HEK293 (cell line): ENCODE results near the gene NKPD1.

ENCODE experiments used
- CTCF ChIA-PET: fragments of 350-600 bp; formaldehyde crosslinking; extraction: SDS; loops from one replicate; lab custom pipeline; 2021; ENCODE audit warnings: antibody characterized with exemption; lab: Yijun Ruan, JAX
- POLR2A ChIA-PET: fragments of 300-600 bp; formaldehyde crosslinking; extraction: SDS; loops from one replicate; lab custom pipeline; 2020; ENCODE audit warnings: antibody characterized with exemption, inconsistent platforms; lab: Yijun Ruan, JAX
- H3K27ac ChIP-seq: fragments of 200-500 bp; sonication (Bioruptor generic); 2 replicates; pipeline ENCODE4 v1.5.1; 2014; ENCODE audit warnings: low read depth, low read length, control low read depth, inconsistent platforms; ENCODE audit errors: extremely low read depth
- H3K36me3 ChIP-seq, 2 experiments: fragments of 200-500 bp in 1 of 2; sonication (Bioruptor generic) in 1 of 2; 1 replicate in 1 of 2; 2 replicates in 1 of 2; pipeline ENCODE4 v1.5.1; 2014 to 2017; ENCODE audit warnings: inconsistent platforms in 2 of 2, low read length in 2 of 2; ENCODE audit not compliant: control insufficient read depth in 2 of 2, insufficient read depth in 1 of 2
- H3K4me1 ChIP-seq: fragments of 200-500 bp; sonication (Bioruptor generic); 2 replicates; pipeline ENCODE4 v1.5.1; 2014; ENCODE audit warnings: mild to moderate bottlenecking, low read length, inconsistent platforms; ENCODE audit not compliant: control insufficient read depth, insufficient read depth
- H3K4me3 ChIP-seq: 2 replicates; pipeline ENCODE4 v1.5.1; 2011; ENCODE audit warnings: low read depth, mild to moderate bottlenecking, control low read depth, low read length, moderate library complexity
- H3K9me3 ChIP-seq: fragments of 200-500 bp; sonication (Bioruptor generic); 2 replicates; pipeline ENCODE4 v1.5.1; 2014; ENCODE audit warnings: low read depth, low read length, inconsistent platforms; ENCODE audit not compliant: control insufficient read depth, insufficient read depth
- BCL11A ChIP-seq: fragments of 450-650 bp; formaldehyde crosslinking; IDR thresholded peaks from 2 replicates; pipeline ENCODE4 v1.5.1; 2016; ENCODE audit warnings: low read depth, missing biosample characterization, missing genetic modification characterization
- MEIS1 ChIP-seq: sonication (generic); formaldehyde crosslinking; IDR thresholded peaks from 2 replicates; pipeline ENCODE4 v1.8.1; 2022; ENCODE audit warnings: missing genetic modification reagents, mild to moderate bottlenecking, borderline replicate concordance
- TRIM28 ChIP-seq: IDR thresholded peaks from 2 replicates; pipeline ENCODE4 v1.6.1; 2011; ENCODE audit warnings: low read length, control low read depth, borderline replicate concordance
- ZBTB10 ChIP-seq: fragments of 450-650 bp; formaldehyde crosslinking; IDR thresholded peaks from 2 replicates; pipeline ENCODE4 v1.5.1; 2016; ENCODE audit warnings: missing biosample characterization, missing genetic modification characterization
- ZNF155 ChIP-seq: fragments of 450-650 bp; formaldehyde crosslinking; IDR thresholded peaks from 2 replicates; pipeline ENCODE4 v1.5.1; 2016; ENCODE audit warnings: missing biosample characterization, missing genetic modification characterization
- ZNF184 ChIP-seq: fragments of 450-650 bp; IDR thresholded peaks from 2 replicates; pipeline ENCODE4 v1.5.1; 2018; ENCODE audit warnings: missing biosample characterization, mild to moderate bottlenecking, missing genetic modification characterization
- ZNF239 ChIP-seq: fragments of 450-650 bp; formaldehyde crosslinking; IDR thresholded peaks from 2 replicates; pipeline ENCODE4 v1.5.1; 2016; ENCODE audit warnings: missing biosample characterization, missing genetic modification characterization
- ZNF354C ChIP-seq: fragments of 450-650 bp; formaldehyde crosslinking; IDR thresholded peaks from 2 replicates; pipeline ENCODE4 v1.5.1; 2016; ENCODE audit warnings: missing biosample characterization, missing genetic modification characterization, low read depth, borderline replicate concordance
- ZNF366 ChIP-seq: fragments of 450-650 bp; formaldehyde crosslinking; conservative IDR thresholded peaks from 2 replicates; pipeline ENCODE4 v1.5.1; 2016; ENCODE audit warnings: missing biosample characterization, missing genetic modification characterization
- ZNF398 ChIP-seq: fragments of 450-650 bp; formaldehyde crosslinking; IDR thresholded peaks from 2 replicates; pipeline ENCODE4 v1.5.1; 2017; ENCODE audit warnings: missing biosample characterization, missing genetic modification characterization
- ZNF488 ChIP-seq: fragments of 450-650 bp; formaldehyde crosslinking; IDR thresholded peaks from 2 replicates; pipeline ENCODE4 v1.5.1; 2016; ENCODE audit warnings: missing biosample characterization, missing genetic modification characterization
- ZNF514 ChIP-seq: fragments of 450-650 bp; formaldehyde crosslinking; IDR thresholded peaks from 2 replicates; pipeline ENCODE4 v1.5.1; 2016; ENCODE audit warnings: missing biosample characterization, missing genetic modification characterization
- ZNF558 ChIP-seq: fragments of 450-650 bp; formaldehyde crosslinking; IDR thresholded peaks from 2 replicates; pipeline ENCODE4 v1.5.1; 2016; ENCODE audit warnings: missing biosample characterization, missing genetic modification characterization
- ZNF777 ChIP-seq: fragments of 450-650 bp; formaldehyde crosslinking; IDR thresholded peaks from 2 replicates; pipeline ENCODE4 v1.5.1; 2017; ENCODE audit warnings: missing biosample characterization, missing genetic modification characterization, borderline replicate concordance
- ZNF791 ChIP-seq: fragments of 450-650 bp; formaldehyde crosslinking; IDR thresholded peaks from 2 replicates; pipeline ENCODE4 v1.5.1; 2016; ENCODE audit warnings: missing biosample characterization, missing genetic modification characterization
- ZSCAN18 ChIP-seq: fragments of 450-650 bp; formaldehyde crosslinking; IDR thresholded peaks from 2 replicates; pipeline ENCODE4 v1.5.1; 2016; ENCODE audit warnings: missing biosample characterization, missing genetic modification characterization
- TF ChIP-seq, protein P1 (sequence below): fragments of 450-650 bp; formaldehyde crosslinking; IDR thresholded peaks from 2 replicates; pipeline ENCODE4 v1.5.1; 2016; ENCODE audit warnings: missing biosample characterization, missing genetic modification characterization

The NKPD1 gene, protein sequence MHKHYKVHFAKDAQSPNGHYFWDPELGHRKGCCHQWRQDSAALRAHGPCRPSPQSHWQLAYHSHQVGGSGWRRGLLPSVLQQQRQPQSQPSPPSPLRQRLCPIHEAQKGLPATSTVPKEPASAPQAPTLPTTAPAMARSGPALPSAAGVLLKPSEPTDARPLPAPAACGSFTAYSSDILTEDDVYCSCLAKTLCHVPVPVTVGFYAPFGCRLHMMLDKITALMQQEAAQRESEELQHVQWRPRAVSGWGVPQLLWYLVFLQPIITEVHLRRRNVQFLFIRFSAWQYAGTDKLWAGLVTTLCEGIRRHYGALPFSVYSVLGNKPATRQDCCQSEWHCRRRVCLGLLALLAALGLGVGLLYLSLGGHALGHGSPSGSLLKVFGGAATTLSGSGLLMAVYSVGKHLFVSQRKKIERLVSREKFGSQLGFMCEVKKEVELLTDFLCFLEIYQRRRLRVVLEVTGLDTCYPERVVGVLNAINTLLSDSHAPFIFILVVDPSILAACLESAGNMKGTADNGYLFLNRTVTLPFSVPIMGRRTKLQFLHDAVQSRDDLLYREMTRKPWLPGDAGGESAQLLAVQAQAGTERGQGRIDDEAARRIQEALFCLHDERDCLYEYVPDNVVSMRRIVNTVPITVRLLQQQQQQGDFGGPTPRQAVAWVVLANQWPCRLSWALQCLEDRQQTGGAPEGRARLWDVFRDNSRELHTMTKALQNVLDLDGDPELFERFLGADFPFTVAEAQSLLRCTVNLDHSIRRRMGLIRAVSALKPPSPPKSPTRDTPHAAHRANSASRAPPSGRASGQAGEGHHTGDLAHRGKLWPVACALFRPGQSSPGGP

GRCh38 chr19:45160870-45161737, at the start of gene NKPD1:
Gene NKPD1, minus strand, starts transcription at chr19:45160982. Its CDS starts 832 bp downstream, at chr19:45160150.
- TF ChIP-seq ZNF514 (tag by site-specific recombination) (no peak), ZNF155 (no peak), ZNF777 (tag by site-specific recombination) (no peak), ZNF354C (tag by site-specific recombination) (no peak), ZNF239 (no peak), ZSCAN18 (tag by site-specific recombination) (no peak), TRIM28 (no peak), MEIS1 (CRISPR knock-in tag) (no peak), BCL11A (no peak), ZNF184 (tag by site-specific recombination) (no peak), ZNF366 (tag by site-specific recombination) (no peak), ZNF398 (no peak), ZNF488 (tag by site-specific recombination) (no peak), ZNF791 (no peak), ZNF558 (no peak), ZBTB10 (tag by site-specific recombination) (no peak)
- TF ChIP-seq, protein P1, sequence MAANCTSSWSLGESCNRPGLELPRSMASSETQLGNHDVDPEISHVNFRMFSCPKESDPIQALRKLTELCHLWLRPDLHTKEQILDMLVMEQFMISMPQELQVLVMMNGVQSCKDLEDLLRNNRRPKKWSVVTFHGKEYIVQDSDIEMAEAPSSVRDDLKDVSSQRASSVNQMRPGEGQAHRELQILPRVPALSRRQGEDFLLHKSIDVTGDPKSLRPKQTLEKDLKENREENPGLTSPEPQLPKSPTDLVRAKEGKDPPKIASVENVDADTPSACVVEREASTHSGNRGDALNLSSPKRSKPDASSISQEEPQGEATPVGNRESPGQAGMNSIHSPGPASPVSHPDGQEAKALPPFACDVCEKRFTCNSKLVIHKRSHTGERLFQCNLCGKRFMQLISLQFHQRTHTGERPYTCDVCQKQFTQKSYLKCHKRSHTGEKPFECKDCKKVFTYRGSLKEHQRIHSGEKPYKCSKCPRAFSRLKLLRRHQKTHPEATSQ = no peak
- no peak within 1 kb of the TSS for H3K27ac ChIP-seq
- no peaks in the 10 kb centered on the region for H3K4me1 ChIP-seq
- H3K36me3 ChIP-seq = no peaks in the 10 kb centered on the region
- ChIA-PET CTCF (interaction anchor here (0.9 to 1.3 kb wide), 2 partner anchors 18 to 177 kb away, joined by 3 read pairs; no protein-coding TSS in a partner anchor), POLR2A (no interaction called here)
- no peaks in the 10 kb centered on the region for H3K9me3 ChIP-seq
- no peak within 1 kb of the TSS for H3K4me3 ChIP-seq
